Lung (tissue), 12 donors: Measurements from ENCODE around the gene EPHA8. TPM values are rescaled to one million over a fixed set of nuclear protein-coding genes. Genes with fewer than 3 reads are reported as not detected.

ENCODE experiments used
- ATAC-seq: fragments of 200-7000 bp; cut with Tn5 transposase; one replicate; pipeline ENCODE4 v1.9.1; 2020; ENCODE audit warnings: moderate number of reproducible peaks; ENCODE audit not compliant: insufficient read depth, low FRiP score
- DNase-seq, 3 donors: peaks; one replicate each; pipeline ENCODE4 v3.0.0-alpha.2; 2013 to 2017
- H3K27ac ChIP-seq, 2 donors: one replicate each; pipeline ENCODE4 v1.5.1; 2013; ENCODE audit warnings: mild to moderate bottlenecking in 2 of 2, moderate library complexity in 2 of 2, control low read depth in 1 of 2, inconsistent platforms in 1 of 2, low read depth in 1 of 2, low read length in 1 of 2
- H3K27me3 ChIP-seq, 3 donors: one replicate each; pipeline ENCODE4 v1.5.1; 2013; ENCODE audit warnings: low read length in 2 of 3; ENCODE audit not compliant: control insufficient read depth in 3 of 3, insufficient read depth in 3 of 3
- H3K36me3 ChIP-seq, 4 donors: one replicate each; pipeline ENCODE4 v1.5.1; 2013; ENCODE audit warnings: low read length in 4 of 4, mild to moderate bottlenecking in 1 of 4, moderate library complexity in 1 of 4; ENCODE audit not compliant: control insufficient read depth in 4 of 4, insufficient read depth in 4 of 4
- H3K4me1 ChIP-seq, 5 donors: one replicate each; pipeline ENCODE4 v1.5.1; 2013; ENCODE audit warnings: low read length in 5 of 5, mild to moderate bottlenecking in 2 of 5, moderate library complexity in 1 of 5; ENCODE audit not compliant: control insufficient read depth in 5 of 5, insufficient read depth in 5 of 5
- H3K4me3 ChIP-seq: one replicate; pipeline ENCODE4 v1.5.1; 2013; ENCODE audit warnings: mild to moderate bottlenecking, control low read depth, moderate library complexity
- H3K9ac ChIP-seq, 2 donors: one replicate each; pipeline ENCODE4 v1.5.1; 2013; ENCODE audit warnings: low read length in 2 of 2, control low read depth in 1 of 2; ENCODE audit not compliant: insufficient read depth in 1 of 2
- H3K9me3 ChIP-seq, 4 donors: one replicate each; pipeline ENCODE4 v1.5.1; 2013; ENCODE audit warnings: low read length in 3 of 4, mild to moderate bottlenecking in 1 of 4, moderate library complexity in 1 of 4; ENCODE audit not compliant: control insufficient read depth in 4 of 4, insufficient read depth in 3 of 4
- CTCF ChIP-seq: IDR thresholded peaks from 2 replicates; pipeline ENCODE4 v1.5.1; 2012; ENCODE audit warnings: mild to moderate bottlenecking; ENCODE audit errors: control extremely low read depth, extremely low read depth
- WGBS, 2 donors: extraction: QIAGEN DNeasy Blood & Tissue Kit; methylation state at CpG; one replicate each; pipeline ENCODE4 v1.1.7; 2013; 5-methylcytosine and 5-hydroxymethylcytosine counted together
- polyA plus RNA-seq, 2 donors: library from polyadenylated mRNA; stranded (reverse); fragments of 200-250 nt; gene quantifications; one replicate each; pipeline ENCODE4 v1.2.1, GENCODE V29; 2013
- total RNA-seq, 2 donors: library from RNA; depleted of rRNA in 1 of 2; stranded (reverse); fragments of >200 nt in 1 of 2; gene quantifications; one replicate each; pipeline ENCODE4 v1.2.1, GENCODE V29; 2014 to 2021
- donor health status: control.
- donor health status: control.
- donor health status: Bipolar disorder and iron deficiency.
- donor health status: healthy.
- donor health status: DM: yes; HTN: yes; CAD: no.

EPHA8 gene
- total and polyA plus RNA-seq, 4 donors = 0.01 TPM; not detected in 3

- Histone ChIP-seq H3K36me3 (no peaks in the 10 kb centered on the region), H3K9me3 (peaks cover 0 to 12% (median 0%) of the 10 kb centered on the region in 4 donors), H3K27me3 (peaks cover 0 to 19% (median 6%) of the 10 kb centered on the region in 3 donors), H3K27ac (no peak overlapping the region), H3K4me1 (no peaks in the 10 kb centered on the region), H3K4me3 (no peak overlapping the region), H3K9ac (no peak overlapping the region)
- no peak for ATAC-seq
- DNase-seq = no peak
- TF ChIP-seq CTCF = no peak
- WGBS, 2 donors = 64 to 67% methylated on average over 3 of the region's 3 CpGs
These were observed 45.1 kb downstream of the EPHA8 start for GRCh38 chr1:22608361-22608760.

GRCh38 chr1:22609291-22609690 lies 46.0 kb downstream of the EPHA8 start:
- Histone ChIP-seq H3K9ac (no peak overlapping the region), H3K4me1 (no peaks in the 10 kb centered on the region), H3K9me3 (peaks cover 0 to 13% (median 0%) of the 10 kb centered on the region in 4 donors), H3K27ac (no peak overlapping the region), H3K4me3 (no peak overlapping the region), H3K27me3 (peaks cover under 1 to 14% (median 6%) of the 10 kb centered on the region in 3 donors), H3K36me3 (no peaks in the 10 kb centered on the region)
- 20 to 23% methylated on average over 6 of the region's 6 CpGs for WGBS, 2 donors
- TF ChIP-seq CTCF = no peak
- no peak for DNase-seq
- no peak for ATAC-seq

- H3K4me1 ChIP-seq = no peaks in the 10 kb centered on the region
- H3K9me3 ChIP-seq = peaks cover 0 to 15% (median 0%) of the 10 kb centered on the region in 4 donors
- H3K27me3 ChIP-seq = peaks cover 2 to 9% (median 4%) of the 10 kb centered on the region in 3 donors
- no peak overlapping the region for H3K4me3 ChIP-seq
- no peak overlapping the region for H3K9ac ChIP-seq
- no peaks in the 10 kb centered on the region for H3K36me3 ChIP-seq
- ATAC-seq (no peak), DNase-seq (peak; percentile 74 to 87 (median 77))
- 20 to 23% methylated on average over 7 of the region's 7 CpGs for WGBS, 2 donors
- H3K27ac ChIP-seq = no peak overlapping the region
- TF ChIP-seq CTCF = no peak
These were observed 48.2 kb downstream of the EPHA8 start for GRCh38 chr1:22611530-22611947.
